ENCODE measurements around the gene SPDEF.

SPDEF gene

GRCh38 chr6:34578445-34579262 lies 22.5 kb upstream of the SPDEF start:
- no peak for DNase-seq (ENCODE audit: low spot score)
- ChIA-PET CTCF (interaction anchor here (0.7 kb wide), 1 partner anchor 31 kb away, joined by 3 read pairs; no protein-coding TSS in a partner anchor), POLR2A (ENCODE audit: low non-redundant PET) (no interaction called here)
- TF ChIP-seq, protein P1, sequence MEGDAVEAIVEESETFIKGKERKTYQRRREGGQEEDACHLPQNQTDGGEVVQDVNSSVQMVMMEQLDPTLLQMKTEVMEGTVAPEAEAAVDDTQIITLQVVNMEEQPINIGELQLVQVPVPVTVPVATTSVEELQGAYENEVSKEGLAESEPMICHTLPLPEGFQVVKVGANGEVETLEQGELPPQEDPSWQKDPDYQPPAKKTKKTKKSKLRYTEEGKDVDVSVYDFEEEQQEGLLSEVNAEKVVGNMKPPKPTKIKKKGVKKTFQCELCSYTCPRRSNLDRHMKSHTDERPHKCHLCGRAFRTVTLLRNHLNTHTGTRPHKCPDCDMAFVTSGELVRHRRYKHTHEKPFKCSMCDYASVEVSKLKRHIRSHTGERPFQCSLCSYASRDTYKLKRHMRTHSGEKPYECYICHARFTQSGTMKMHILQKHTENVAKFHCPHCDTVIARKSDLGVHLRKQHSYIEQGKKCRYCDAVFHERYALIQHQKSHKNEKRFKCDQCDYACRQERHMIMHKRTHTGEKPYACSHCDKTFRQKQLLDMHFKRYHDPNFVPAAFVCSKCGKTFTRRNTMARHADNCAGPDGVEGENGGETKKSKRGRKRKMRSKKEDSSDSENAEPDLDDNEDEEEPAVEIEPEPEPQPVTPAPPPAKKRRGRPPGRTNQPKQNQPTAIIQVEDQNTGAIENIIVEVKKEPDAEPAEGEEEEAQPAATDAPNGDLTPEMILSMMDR (conservative IDR thresholded peaks at IDR 0.05; ENCODE audit: low read depth): no peak
- H3K27ac ChIP-seq: no peak overlapping the region

- DNase-seq (ENCODE audit: low spot score): no peak
- CTCF ChIA-PET: no interaction called here
- H3K27ac ChIP-seq: no peak overlapping the region
- POLR2A ChIA-PET (ENCODE audit: low non-redundant PET): no interaction called here
- TF ChIP-seq, protein P1 (conservative IDR thresholded peaks at IDR 0.05; ENCODE audit: low read depth): no peak
Measured at GRCh38 chr6:34576286-34576955, 20.3 kb upstream of the SPDEF start.

DNA sequence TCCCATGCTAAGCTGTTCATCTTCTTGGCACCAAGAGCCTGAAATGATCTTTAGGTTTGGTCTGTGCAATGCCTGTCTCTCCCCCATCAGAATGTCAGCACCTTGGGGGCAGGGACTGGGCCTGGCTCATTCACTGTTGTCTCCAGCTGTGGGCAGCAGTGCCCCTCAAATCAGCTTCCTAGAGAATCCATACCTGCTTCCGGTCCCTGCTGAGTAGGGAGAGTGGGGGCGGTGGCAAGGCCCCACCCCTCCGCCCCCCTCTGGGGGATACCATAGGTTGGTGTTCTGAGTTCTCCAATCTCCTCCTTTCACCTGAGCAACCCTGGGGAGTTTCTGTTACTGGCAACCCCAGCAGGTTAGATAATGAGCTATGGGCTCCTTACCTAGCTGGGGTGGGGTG lies 19.2 kb upstream of the SPDEF start:
- ChIA-PET POLR2A (ENCODE audit: low non-redundant PET) (no interaction called here), CTCF (interaction anchor here (0.5 to 0.8 kb wide), 3 partner anchors 11 to 230 kb away, joined by 3 read pairs; no protein-coding TSS in a partner anchor)
- TF ChIP-seq, protein P1 (conservative IDR thresholded peaks at IDR 0.05; ENCODE audit: low read depth): no peak
- no peak overlapping the region for H3K27ac ChIP-seq
- no peak for DNase-seq (ENCODE audit: low spot score)

GRCh38 chr6:34574647-34575293 lies 18.6 kb upstream of the SPDEF start:
- TF ChIP-seq, protein P1 (conservative IDR thresholded peaks at IDR 0.05; ENCODE audit: low read depth): no peak
- DNase-seq (ENCODE audit: low spot score): no peak
- H3K27ac ChIP-seq: no peak overlapping the region
- ChIA-PET CTCF (interaction anchor here (0.5 to 0.8 kb wide), 4 partner anchors 11 to 230 kb away, joined by 3 read pairs; no protein-coding TSS in a partner anchor), POLR2A (ENCODE audit: low non-redundant PET) (no interaction called here)

GRCh38 chr6:34573567-34574183 lies 17.5 kb upstream of the SPDEF start:
- ChIA-PET CTCF (interaction anchor here (0.6 kb wide), 1 partner anchor 632 kb away, joined by 4 read pairs; no protein-coding TSS in a partner anchor), POLR2A (ENCODE audit: low non-redundant PET) (no interaction called here)
- no peak for DNase-seq (ENCODE audit: low spot score)
- TF ChIP-seq, protein P1 (conservative IDR thresholded peaks at IDR 0.05; ENCODE audit: low read depth): no peak
- no peak overlapping the region for H3K27ac ChIP-seq

- H3K27ac ChIP-seq: no peak overlapping the region
- TF ChIP-seq, protein P1 (conservative IDR thresholded peaks at IDR 0.05; ENCODE audit: low read depth): no peak
- no peak for DNase-seq (ENCODE audit: low spot score)
- ChIA-PET CTCF (no interaction called here), POLR2A (ENCODE audit: low non-redundant PET) (no interaction called here)
Measured at GRCh38 chr6:34572585-34572984, 16.5 kb upstream of the SPDEF start.
